ENCODE results near the gene HIP1.
"Not testable (repeated sequence)": the region's sequence is repeated elsewhere in the genome, so short reads cannot be mapped to it uniquely, and the experiment has no call there.

HIP1 gene

DNA sequence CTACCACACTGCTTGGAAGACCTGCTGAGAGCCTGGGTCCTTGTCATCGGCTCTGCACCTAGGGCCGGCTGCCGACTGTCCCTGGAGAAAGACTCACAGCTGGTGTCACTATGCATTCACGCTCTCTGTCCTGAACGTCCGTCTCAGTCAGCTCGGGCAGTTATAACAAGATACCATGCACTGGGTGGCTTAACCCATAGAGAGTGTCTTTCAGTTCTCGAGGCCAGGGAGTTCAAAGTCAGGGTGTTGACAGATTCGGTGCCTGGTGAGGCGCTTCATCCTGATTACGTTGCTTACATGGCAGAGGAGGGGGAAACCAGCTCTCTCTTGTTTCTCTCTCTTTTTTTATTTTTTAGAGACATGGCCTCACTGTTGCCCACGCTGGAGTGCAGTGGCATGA is 155.5 kb downstream of the HIP1 start:
- H3K4me3 ChIP-seq (ENCODE audit: low read depth, low read length) = no peak overlapping the region

DNA sequence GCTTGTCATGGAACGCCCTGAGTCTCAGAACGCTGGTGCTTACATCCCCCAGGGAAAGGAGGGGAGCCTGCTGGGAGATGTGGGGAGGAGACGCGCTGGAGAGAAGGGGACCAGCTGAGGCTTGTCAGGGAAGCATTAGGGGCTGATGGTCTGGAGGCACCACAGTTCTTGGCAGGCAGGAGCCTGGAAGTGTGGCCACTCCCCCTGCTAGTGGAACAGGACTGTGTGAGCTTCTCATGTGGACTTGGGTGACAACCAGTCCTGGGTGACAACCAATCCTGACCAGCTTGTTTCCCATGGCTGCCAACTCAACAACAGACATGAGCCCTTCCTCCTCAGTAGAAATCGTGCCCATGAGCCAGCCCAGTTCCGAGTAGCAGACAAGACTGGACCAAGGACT is 158.8 kb downstream of the HIP1 start:
- H3K4me3 ChIP-seq (ENCODE audit: low read depth, low read length) = no peak overlapping the region

DNA sequence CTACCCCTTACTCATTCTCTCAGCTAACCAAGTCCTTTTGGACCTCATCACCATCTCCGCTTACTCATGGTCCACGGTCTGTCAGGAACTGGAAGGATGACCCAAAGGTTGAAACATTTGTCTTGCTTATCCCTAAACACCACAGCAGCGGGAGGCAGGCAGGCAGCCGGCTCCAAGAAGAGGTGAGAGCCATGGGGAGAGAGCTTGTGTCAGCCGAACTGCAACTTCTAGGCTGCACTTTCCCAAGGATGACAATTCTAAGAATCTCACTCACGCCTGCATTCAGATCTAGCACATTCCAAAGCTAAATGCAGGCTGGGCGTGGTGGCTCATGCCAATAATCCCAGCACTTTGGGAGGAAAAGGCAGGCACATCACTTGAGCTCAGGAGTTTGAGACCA is 160.7 kb downstream of the HIP1 start:
- no peak overlapping the region for H3K4me3 ChIP-seq (ENCODE audit: low read depth, low read length)

DNA sequence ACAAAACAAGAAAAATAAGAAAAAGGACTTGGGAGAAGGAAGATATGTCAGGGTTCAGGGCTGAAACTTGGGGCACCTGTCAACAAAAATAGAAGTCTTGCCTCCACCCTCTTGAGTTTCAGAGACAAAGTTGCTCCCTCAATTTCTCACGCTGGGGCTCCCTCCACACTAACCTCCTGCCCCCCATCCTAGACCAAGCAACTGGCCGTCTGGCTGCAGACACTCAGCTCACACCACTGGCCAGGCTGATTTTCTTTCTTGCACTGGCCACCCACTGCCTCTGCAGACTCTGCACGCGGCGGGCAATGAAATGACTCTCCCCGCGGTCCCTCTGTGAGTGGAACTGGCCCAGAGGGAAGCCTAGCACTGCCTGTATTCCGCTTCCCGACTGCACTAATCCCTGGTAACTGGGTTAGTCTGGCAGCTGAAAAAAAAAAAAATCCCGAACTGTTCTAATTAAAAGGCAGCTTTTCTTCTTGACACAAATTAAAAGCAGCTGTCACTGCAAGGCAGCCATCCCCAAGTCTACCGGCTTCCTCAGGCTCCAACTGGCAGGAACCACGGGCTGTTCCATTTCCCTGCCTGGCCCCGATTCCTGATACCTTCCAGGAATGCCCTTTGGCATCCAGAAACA is 163.1 kb downstream of the HIP1 start:
- H3K4me3 ChIP-seq (ENCODE audit: low read depth, low read length) = no peak overlapping the region

DNA sequence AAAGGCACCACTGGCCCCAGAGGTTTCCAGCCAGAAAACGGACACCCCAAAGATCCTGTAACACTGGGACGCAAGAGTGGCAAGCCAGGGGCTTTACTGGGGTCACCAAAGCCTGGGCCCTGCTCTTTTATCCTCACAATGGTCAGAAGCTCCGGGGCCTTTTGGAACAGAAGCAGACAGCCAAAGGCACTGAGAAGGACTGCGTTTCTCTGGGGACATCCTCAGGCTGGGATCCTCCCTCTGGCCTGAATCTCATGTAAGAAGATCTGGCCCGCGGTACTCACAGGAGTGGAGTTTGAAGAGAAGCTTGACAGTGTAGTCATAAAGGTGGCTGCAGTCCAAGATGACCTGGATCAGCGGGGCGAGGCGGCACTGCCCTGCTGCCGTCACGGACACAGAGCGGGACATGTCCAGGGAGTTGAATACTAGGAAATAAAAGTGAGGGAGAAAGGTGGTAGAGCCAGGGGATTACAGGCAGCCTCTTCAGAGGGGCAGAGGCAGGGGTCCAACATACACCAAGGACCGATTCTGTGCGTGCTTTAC is 165.2 kb downstream of the HIP1 start:
- H3K4me3 ChIP-seq (ENCODE audit: low read depth, low read length) = no peak overlapping the region

DNA sequence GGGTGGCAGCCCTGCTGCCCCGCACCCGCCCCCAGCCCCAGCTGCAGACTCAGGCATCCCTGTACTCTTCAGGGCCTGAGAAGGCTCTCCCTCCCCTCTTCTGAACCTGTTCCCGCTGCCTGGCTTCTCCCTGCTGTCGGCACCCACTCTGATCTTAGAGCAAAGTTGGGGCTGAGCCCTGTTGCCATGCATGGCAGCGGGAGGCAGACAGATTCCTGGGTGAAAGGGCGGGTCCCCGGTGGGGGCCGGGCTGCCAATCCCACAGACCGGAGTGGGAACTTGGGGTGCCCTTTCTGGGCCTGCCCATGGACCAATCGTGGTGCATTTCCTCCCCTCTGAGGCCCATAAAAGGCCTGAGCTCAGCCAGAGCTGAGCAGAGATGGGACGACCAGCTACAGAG is 165.9 kb downstream of the HIP1 start:
- H3K4me3 ChIP-seq (ENCODE audit: low read depth, low read length) = no peak overlapping the region

DNA sequence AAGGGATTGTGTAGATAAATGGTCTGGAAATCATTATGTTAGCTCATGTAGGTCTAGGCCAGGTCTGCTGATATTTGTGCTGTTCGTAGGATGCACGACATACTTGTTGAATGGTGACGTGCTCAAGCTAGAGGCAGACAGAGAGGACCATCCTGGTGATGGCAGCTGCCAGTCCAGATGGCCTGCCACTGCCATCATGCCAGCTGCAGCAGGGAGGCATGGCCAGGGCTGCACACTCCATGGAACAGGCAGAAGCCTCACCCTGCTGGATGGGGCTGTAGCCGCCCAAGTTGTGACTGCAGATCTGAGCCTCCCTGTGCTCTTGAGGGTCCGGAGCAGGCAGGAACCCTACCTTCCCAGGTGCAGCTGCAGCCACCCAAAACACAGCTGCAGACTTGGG is 166.3 kb downstream of the HIP1 start:
- no peak overlapping the region for H3K4me3 ChIP-seq (ENCODE audit: low read depth, low read length)

DNA sequence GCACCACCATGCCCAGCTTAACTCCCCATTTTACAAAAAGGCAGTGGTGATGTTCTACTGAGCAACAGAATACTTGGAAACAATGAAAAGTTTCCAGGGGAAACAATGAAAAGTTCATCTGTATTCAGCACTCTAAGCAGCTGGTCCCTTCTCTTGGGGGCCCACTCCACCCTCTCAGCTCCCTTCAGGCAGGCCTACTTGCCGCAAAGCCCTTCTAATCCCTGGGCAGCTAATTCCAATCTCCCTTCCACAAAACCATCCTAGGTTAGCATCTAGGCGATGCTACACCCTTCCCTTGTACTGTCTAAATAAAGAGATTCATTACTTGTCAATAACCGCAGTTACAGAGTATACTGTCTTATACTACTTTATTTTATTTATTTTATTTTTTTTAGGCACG is 167.5 kb downstream of the HIP1 start:
- no peak overlapping the region for H3K4me3 ChIP-seq (ENCODE audit: low read depth, low read length)

DNA sequence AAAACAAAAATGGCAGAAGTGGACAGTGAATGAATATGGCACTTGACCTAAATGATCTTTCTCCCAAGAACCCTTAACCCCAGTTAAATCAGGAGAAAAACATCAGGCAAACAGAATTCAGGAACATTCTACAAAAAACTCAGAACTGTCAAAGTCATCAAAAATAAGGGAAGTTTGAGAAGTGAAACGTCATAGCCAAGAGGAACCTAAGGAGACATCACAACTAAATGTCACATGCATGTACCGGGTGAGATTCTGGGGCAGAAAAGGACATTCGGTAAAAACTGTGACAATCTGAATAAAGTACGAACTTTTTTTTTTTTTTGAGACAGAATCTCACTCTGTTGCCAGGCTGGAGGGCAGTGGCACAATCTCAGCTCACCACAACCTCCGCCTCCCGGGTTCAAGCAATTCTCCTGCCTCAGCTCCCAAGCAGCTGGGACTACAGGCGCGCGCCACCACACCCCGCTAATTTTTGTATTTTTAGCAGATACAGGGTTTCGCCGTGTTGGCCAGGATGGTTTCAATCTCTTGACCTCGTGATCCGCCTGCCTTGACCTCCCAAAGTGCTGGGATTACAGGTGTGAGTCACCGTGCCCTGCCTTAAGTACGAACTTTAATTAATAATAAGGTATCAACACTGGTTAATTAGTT is 169.0 kb downstream of the HIP1 start:
- not testable (repeated sequence) for H3K4me3 ChIP-seq (ENCODE audit: low read depth, low read length)

DNA sequence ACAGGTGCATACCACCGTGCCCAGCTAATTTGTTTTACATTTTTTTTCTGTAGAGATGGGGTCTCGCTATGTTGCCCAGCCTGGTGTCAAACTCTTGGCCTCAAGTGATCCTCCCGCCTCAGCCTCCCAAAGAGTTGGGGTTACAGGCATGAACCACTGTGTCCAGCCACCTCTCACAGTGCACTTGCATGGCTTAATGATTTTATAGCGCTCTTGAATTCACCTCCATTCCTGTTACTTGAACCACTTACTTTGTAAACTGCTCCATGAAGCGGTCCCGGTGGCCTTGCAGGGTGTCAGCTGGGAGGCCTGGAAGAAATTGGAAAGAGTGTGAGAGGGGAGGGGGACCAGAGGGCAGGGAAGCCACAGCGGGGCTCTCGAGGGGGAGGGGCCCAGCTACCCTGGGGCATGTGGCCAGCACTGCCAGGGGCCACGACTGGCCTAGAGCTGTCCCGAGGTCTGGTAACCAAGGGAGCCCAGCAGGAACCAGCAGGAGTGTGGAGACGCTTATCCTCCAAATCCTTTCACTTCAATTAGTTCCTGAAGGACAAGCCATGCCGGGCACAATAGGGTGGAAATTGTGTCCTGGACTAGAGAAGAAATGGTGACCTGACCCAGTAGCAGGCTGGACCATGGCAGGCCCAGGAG is 170.7 kb downstream of the HIP1 start:
- no peak overlapping the region for H3K4me3 ChIP-seq (ENCODE audit: low read depth, low read length)

DNA sequence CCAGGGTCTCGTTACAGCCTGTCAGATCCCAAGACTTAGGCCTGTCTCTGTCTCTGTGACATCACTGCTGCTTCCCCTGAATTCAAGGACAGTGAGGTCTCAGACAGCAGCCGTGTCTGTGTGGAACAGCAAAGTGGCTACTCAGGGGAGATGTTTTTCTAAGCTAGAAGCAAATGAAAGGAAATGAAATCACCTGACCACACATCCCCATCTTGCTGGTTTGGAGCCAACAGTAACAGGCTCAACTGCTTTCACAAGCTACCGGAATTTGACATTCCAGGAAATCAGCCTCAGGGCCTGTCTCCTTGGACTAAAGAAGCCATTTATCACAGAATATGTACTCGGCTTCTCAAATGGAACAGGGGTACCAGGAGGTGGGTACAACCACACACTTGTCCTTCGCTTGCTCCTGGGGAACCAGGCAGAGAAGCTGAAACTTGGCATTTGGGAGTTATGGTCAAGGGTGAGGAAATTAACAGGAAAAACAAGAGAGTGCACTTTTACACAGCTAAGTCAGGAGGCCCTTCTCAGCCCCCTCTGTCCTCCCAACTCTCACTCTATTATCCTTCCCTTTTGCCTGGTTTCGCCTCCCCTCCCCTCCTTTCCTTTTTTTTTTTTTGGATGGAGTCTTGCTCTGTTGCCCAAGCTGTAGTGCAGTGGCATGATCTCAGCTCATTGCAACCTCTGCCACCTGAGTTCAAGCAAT is 173.5 kb downstream of the HIP1 start:
- no peak overlapping the region for H3K4me3 ChIP-seq (ENCODE audit: low read depth, low read length)

DNA sequence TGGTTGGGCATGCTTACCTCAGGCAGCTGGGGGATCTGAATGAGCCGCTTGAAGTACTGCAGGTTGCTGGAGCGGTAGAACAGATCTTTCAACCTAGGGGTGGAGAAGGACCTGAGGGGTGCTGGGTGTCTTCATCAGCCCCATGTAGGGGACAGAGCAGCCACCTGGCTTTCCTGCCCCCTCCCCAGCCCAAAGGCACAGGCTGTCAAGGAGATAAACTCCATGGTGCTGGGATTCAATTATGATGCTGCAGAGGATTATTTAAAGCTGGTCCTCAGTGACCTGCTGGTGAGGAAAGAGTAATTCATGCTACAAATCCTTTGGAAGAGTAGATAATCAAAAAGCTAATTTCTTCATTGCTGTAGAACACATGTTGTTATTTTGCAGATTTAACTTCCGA is 175.6 kb downstream of the HIP1 start:
- H3K4me3 ChIP-seq (ENCODE audit: low read depth, low read length) = no peak overlapping the region

DNA sequence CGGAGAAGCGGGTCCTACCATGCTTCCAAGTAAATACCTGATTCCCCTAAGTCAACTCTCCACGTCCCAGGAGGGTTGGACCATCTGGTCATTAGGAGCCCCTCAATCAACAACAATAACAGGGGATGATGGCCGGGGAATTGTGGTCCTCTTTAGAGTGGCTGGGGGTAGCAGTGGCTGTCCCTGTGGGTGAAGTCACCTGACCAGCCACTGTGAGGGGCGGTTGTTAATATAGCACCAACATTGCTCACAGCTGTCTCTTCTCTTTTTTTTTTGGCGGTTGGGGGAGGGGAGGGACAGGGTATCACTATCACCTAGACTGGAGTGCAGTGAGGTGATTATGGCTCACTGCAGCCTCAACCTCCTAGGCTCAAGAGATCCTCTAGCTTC is 178.8 kb downstream of the HIP1 start:
- no peak overlapping the region for H3K4me3 ChIP-seq (ENCODE audit: low read depth, low read length)

DNA sequence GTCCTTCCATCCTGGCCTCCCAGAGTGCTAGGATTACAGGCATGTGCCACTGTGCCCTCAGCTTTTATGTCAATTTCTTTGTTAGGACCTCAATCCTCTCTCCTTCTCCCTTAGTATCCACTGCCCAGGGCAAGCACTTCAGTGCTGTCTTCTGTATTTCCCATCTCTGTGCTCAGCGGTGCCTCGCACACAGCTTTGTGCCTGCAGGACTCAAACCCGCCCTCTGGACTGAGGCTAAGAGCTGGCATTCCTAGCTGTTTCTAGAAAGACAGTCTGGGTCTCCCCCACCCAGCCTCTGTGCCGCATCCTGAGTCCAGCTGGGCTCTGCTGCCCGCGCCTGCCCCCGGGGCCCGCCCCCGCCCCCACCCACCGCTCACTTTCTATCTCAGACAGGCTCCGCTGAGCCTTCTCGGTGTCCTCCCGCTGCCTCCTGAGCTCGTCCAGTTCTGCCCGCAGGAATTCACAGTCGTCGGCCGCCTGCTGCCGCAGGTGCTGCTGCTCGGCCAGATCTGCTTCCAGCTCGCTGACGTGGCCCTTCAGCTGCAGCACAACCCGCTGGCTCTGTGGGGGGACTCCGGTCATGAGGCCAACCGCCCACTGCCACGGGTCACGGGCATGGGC is 179.3 kb downstream of the HIP1 start:
- H3K4me3 ChIP-seq (ENCODE audit: low read depth, low read length) = no peak overlapping the region

DNA sequence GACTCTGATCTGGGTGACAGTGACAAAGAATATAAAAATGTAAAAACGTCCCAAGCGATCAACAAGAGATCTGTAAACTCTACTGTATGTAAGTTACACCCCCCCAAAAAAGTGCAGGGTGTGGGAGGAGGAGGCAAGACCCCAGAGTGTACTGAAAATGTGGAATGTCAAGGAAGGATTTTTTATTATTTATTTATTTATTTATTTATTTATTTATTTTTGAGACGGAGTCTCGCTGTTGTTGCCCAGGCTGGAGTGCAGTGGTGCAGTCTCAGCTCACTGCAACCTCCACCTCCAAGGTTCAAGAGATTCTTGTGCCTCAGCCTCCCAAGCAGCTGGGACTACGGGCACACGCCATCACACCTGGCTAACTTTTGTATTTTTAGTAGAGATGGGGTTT is 181.9 kb downstream of the HIP1 start:
- not testable (repeated sequence) for H3K4me3 ChIP-seq (ENCODE audit: low read depth, low read length)

DNA sequence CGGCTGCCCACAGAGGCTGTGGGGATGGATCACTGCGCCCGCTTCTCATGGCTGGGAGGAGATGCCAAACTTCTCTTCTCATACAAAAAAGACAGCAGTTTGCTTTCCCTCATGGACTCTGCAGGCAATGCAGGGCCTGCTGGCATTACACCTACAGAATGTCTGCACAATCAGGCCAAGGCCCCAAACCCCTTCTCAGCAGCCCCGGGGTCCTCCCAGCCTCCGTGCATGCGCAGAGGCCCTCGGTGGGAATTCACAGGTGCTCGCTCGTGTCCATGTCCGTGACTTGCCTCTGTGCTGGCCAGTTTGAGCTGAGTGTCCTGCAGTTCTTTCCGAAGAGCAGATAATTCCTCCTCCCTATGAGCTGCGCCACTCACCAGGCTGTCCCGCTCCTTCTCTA is 183.0 kb downstream of the HIP1 start:
- no peak overlapping the region for H3K4me3 ChIP-seq (ENCODE audit: low read depth, low read length)

DNA sequence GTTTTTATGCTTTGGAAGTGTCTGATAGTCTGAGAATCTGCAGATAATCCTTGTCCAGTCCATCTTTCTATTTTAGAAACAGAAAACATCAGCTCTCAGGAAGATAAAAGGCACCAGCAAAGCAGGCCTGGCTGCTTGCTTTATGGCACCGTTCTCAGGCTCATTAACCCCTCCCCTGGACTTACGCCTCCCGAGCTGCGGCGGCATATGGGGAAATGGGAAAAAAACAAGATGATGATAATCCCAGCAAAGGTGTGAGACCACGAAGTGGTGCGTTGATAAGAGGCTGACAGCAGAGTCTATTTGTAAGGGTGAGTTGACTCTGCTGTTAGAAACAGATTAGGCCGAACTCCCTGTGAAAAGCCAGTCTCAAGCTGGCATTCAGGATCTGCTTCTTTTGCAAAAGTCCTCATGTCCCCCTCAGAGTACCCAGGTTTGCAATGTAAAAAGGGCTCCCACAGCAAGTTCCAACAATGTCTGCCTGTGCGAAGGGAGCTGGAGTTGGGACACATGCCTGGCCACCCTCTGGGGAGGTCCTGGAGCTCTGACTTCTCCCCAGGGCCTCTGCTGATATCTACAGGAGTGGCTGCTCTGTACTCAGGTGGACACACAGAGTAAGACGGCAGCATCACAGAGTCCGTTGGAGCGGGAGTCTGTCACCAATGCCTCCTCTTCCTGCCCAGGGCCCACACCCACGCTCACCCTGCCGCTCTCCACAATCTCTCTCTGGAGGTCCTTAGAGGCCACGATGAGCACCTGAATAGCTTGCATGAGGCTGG is 192.3 kb downstream of the HIP1 start:
- no peak overlapping the region for H3K4me3 ChIP-seq (ENCODE audit: low read depth, low read length)

DNA sequence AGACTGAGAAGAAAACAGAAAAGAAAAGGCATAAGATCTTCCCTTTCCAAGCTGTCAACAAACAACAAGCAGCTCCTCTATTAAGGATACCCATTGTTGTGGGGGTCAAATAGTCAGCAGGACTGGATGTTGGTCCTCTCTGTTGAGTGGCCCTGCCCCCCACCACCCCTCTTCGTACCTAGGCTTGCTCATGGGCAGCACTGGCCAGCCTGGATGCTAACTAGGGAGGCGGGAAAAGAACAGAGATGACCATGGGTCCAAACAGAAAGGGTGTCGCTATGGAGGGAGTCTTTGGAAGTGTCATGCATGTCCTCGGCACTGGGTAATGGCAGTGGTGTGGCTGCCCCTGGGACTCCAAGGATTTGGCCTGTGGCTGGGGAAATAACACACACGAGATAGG is 201.0 kb downstream of the HIP1 start:
- no peak overlapping the region for H3K4me3 ChIP-seq (ENCODE audit: low read depth, low read length)

DNA sequence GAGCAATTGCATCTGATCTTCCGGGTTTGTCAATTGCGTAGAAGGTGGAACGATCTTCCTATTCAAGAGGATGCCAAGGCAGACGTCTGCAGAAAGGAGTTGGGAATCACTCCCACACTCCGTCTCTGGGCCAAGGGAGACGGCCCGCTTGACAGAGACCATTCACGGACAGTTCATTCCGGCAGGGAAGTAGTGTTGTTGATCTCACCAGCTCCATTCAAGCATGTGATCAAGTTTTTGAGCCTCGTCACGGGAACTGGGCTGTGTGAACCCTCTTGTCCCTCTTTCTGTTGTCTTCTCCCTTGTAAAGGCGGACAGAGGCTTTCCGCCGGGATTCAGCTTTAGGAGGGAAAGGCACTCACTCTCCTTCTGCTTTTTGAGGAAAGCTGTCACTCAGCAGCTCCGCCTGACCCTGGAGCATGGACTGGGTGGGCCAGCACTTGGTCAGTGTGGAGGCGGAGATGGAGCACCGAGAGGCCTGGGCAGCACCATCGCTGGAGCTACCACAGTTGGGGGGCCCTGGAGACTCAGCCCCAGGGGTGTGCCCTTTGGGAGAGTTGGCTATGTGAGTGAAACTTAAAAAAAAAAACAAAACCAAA is 201.7 kb downstream of the HIP1 start:
- H3K4me3 ChIP-seq (ENCODE audit: low read depth, low read length) = no peak overlapping the region

DNA sequence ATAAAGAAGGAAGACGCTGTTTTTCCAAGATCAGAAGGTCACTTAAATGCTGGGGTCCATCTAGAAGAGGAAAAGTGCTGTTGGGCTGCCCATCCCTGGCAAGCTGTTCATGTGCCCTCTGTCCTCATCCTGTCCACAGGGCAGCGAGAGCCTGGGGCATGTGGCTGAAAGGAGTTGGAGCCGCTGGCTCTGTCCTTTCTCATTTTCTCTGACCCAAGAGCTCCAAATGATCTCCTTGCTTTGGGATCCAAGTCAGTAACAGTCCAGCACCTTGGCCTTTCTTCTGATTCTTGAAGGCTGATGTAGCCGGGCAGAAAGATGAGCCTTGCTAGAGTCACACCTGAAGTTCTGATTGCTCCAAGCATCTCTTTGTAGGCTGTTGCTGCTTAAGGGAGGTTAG is 202.2 kb downstream of the HIP1 start:
- H3K4me3 ChIP-seq (ENCODE audit: low read depth, low read length) = no peak overlapping the region

All from iPS-11a (cell line).